Stimulated activated CD8-positive, alpha-beta memory T cell treated with anti-CD3 and anti-CD28 coated beads, Interleukin-7, amount 100 ng/mL, for 4 hours (primary cell): ENCODE results near the gene DNAJB13.
"Not testable (repeated sequence)": the region's sequence is repeated elsewhere in the genome, so short reads cannot be mapped to it uniquely, and the experiment has no call there.

Experiments used
- DNase-seq, 2 donors: peaks; one replicate each; pipeline ENCODE4 v3.0.0-alpha.2; 2020; ENCODE audit warnings: low read depth in 2 of 2

The DNAJB13 gene, protein sequence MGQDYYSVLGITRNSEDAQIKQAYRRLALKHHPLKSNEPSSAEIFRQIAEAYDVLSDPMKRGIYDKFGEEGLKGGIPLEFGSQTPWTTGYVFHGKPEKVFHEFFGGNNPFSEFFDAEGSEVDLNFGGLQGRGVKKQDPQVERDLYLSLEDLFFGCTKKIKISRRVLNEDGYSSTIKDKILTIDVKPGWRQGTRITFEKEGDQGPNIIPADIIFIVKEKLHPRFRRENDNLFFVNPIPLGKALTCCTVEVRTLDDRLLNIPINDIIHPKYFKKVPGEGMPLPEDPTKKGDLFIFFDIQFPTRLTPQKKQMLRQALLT

DNA sequence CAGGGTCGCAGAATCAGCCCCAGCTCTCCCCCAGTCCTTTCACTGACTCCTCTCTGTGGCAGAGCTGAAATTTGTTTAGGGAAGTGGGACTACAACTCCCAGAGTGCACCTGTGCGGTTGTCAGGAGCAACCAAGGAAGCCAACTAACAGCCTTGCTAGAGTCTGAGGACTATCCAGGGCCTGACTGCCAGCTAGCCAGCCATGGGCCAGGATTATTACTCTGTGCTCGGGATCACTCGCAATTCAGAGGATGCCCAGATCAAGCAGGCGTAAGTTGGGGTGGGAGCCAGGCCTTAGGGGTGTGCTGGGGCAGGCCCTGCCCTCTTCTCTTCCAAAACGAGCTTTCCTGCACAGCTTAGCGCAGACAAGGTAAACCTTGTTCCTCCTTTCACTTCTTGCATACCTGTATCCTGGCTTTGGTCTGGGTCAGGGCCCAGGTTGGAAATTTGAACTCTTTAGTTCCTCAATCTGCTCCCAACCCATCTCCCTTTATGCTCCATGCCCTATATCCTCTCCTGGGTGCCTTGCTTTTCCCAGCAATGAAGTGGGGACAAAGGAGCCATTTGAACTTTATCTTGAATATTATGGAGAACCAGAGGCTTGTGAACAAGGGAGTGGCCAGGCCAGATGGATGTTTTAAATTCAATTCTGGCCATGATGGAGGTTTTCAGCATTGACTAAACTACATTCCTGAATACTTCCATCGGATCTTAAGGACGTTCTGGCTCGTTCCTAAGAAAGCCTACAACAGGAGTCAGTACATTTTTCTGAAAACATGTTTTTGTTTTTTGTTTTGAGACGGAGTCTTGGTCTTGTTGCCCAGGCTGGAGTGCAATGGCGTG, at the start of gene DNAJB13:
DNAJB13 (plus strand) TSS at position 158 of the 842 bp plus-strand sequence; CDS start at position 202, 44 bp downstream.
- DNase-seq: no peak

DNA sequence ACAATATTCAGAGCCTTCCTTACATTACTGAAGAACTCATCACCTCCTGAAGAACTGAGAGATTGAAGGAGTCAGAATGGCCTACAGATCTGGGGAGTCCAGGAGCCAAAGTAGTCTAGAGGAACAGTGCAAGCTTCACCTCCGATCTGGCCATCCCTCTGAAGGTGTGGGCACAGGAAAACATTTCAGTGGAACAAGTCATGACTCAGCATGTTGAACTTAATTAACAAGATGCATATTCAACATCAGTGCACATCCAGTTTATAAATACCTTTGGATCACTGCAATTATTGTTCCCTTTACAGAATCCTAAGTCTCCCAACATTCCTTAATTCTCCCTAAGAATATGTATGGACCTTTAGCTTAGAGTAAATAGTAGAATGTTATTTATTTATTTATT, 48.5 kb upstream of the DNAJB13 start:
- DNase-seq: no peak

DNA sequence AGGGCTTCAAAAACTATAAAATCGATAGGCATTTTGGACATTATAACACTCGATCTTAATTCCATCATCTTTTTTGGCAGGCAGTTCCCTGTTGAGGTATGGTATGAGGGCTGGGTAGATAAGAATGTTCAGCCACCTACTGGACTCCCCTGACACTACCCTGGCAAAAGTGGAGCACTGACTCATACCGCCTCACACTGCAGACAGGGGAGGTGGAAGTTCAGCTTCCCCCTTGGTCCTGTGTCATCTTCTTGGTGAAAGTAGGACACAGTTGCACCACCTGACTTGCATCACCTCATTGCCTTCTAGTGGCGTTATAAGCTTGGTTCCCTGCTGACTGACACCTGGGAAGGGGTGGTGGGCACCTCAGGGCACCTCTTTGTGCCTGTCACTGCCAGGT, 43.6 kb upstream of the DNAJB13 start:
- DNase-seq: no peak

DNA sequence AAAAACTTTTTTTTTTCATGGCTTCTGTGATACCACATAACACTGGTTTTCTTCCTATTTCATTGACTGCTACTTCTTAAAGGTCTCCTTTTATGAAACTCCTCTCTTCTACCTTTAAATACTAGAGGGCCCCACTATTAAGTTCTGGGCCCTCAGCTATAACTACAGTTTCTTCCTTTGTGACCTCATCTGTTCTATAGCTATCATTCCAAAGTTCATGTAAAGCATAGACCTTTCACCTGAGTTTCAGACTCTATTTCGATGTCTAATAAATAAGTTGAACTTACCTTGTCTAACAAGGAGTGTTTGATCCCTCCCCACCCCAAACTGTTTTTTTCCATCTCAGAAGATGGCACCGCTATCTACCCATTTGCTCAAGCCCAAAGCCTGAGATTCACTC, 38.8 kb upstream of the DNAJB13 start:
- DNase-seq: no peak

DNA sequence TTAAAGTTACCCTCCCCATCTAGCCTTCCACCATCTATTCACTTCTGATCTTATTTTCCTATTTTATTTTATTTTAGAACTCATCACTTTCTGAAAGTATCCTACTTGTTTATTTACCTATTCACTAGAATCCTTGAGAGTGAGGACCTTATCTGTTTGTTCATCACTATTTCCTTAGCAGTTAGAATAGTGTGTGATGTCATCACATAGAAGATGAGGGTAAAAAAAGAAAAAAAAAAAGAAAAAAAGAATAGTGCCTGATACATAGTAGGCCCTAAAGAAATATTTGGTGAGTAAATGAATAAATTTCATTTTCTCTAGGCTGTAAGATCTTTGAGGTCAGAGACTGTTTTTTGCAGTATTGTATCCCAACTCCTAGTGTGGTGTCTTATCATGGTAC, 37.4 kb upstream of the DNAJB13 start:
- no peak for DNase-seq

DNA sequence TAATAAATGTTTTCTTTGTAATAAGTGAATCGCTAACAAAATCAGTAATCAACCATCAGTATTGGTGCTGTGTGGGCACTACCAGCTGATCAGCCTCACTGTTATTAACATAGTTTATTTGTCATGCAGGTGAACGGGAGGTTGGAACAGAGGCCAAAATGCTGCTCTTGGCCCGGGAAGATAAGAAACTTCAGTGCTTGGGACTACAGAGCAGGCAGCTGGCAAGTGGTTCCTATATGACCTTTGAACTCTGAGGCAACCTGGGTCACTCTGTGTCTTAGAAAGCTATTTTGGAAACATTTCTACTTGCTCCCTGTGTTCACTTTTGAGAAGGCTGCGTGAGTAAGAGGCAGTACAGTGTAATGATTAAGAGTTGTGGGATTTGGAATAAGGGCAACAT, 36.5 kb upstream of the DNAJB13 start:
- no peak for DNase-seq

DNA sequence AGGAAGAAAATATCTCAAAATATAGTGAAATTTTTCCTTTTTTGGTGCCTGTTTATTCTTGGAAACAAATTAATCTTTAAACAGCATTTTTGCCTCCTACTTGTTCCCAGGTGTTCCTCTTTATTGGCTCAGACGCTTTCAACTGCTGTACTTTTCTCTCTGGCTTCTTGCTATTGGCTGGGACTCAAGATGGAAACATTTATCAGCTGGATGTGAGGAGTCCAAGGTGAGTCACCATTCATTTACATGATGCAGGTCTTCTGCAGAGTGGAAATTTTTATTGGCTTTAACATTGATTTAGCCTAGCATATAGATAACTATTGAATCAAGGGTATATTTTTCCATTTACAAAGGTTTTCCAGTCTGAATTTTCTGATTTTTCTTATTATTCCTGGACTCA, 34.4 kb upstream of the DNAJB13 start:
- DNase-seq: no peak

DNA sequence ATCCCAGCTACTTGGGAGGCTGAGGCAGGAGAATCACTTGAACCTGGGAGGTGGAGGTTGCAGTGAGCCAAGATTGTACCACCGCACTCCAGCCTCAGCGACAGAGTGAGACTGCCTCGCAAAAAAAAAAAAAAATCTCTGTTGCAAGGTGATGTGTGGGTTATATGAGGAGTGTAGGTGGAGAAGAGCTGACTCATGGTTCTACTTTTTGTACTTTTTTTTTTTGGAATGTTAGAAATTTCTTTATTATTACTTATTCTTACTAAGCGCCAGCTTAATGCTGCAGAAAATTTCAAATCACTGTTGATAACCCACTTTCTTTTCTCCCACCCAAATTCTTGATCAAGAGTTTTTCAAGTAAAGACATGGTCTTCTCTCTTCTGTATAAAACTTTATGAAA, 29.6 kb upstream of the DNAJB13 start:
- no peak for DNase-seq

DNA sequence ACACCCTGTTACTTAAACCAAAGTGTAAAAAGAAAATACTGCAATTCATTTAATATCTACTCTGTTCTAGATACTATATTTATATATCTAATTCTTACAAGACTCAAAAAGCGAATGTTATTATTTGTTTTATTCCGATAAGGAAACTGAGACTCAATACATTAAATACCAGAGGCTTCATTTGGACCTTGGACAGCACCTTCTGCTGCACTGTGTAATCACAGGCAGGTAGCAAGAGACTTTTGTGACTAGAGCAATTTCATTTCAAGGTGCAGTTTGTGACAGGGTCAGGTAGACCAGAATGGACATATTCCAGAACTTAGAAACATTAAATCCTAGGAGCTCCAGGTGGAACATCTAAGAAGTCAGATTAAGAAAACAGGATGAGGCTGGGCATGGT, 21.4 kb upstream of the DNAJB13 start:
- DNase-seq: no peak

DNA sequence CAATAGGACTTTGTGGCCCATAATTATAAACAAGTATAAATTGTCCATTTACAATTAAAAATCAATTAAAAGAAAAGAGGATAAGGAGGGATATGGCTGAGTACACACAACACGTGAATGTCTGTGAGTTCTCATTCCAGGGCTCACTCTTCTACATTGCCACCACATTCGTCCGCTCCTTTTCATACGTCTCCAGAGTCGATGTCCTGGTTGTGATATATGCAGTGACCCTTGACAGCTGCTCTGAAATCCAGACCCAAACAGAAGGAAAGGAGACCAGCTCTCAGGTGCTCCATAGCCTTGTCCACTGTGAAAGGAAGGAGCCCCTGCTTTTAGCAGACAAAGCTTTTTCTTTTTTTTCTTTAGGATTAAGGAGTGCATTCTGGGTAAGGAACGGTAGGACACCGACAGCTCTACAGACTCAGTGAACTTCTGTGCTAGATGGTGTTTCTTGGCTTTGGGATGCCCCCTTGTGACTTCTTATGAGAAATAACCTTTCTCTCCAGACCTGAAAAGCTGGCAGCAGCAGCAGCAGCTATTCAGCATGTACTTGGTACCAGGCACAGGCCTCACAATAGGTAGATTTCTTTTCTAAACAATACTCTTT, 19.7 kb upstream of the DNAJB13 start:
- DNase-seq: no peak

DNA sequence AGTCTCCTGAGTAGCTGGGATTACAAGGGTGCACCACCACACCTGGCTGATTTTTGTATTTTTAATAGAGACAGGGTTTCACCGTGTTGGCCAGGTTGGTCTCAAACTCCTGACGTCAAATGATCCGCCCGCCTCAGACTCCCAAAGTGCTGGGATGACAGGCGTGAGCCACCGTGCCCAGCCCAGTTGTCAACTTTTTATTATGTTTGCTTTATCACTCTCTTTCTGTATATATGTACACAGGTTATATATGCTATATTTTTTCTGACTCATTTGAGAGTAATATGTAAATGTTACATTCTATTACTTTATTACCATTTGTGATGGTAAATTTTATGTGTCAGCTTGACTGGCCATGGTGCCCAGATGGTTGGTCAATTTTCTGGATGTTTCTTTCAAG, 18.9 kb upstream of the DNAJB13 start:
- no peak for DNase-seq

DNA sequence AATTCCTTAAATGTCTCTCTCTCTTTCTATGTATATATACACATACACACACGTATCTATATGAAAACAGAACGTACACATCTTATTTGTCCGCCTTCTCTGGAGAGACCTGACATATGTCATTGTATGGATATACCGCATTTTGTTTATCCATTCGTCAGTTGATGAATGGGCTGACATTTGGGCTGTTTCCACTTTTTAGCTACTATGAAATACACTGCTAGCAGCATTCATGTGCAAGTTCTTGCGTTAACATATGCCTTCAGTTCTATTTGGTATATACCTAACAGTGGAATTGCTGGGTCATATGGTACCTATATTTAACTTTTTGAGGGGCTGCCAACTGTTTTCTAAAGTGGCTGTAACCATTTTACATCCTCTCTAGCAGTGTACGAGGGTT, 18.0 kb upstream of the DNAJB13 start:
- no peak for DNase-seq

DNA sequence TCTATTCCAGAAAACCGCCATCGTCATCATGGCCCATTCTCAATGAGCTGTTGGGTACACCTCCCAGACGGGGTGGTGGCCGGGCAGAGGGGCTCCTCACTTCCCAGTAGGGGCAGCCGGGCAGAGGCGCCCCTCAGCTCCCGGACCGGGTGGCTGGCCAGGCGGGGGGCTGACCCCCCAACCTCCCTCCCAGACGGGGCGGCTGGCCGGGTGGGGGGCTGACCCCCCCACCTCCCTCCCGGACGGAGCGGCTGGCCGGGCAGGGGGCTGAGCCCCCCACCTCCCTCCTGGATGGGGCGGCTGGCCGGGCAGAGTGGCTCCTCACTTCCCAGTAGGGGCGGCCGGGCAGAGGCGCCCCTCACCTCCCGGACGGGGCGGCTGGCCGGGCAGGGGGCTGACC, 14.8 kb upstream of the DNAJB13 start:
- not testable (repeated sequence) for DNase-seq

DNA sequence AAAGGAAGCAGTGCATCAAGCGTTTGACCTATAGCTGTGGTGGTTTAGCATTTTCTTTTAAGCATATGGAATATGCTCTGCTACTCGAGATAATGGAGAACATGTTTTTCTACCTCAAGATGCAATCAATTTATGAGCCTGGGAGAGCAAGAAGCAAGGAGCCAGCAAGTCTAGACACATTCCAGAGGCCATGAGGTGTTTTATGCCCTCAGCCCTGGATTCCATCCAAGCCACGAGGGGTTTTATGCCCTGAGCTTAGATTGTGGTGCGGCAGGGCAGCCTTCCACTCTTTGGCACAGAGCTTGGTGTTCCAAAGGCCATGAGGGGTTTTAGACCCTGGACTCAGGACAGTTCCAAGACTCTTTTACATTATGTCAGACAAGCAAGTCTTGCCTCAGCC, 11.7 kb upstream of the DNAJB13 start:
- no peak for DNase-seq

DNA sequence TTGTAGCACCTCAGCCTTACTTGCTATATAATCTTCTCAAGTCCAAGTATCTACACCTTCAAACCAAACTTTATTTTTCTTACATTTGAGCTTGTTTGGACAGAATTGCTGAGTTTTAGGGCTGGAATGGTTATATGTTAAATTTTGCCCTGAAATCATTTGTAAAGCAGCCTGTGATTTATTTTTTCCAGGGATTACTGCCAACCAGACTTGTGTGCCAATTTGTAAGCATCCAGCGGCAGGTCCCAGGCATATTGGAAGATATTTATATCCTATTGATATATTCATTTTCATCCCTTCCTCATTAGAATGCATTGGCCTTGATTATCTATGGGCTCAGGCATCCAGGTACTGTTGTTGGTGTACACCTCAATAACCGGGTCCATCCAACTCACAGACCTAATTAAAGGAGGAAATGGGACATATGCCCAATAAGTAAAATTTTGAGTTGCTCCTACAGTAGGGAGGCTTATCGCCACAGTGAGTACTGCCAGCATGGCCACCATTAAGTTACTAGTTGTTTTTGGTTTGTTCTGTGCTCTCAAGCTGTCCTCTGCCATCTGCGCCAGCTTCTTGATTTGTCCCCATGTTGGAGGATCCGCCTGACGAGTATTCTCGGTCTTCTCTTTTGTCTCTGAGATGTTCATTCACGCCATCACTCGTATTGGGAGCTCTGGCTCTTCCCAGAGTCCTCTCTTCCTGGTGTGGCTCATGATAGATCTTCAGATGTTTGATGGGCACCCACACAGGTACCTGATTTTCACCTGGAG, 9.8 kb upstream of the DNAJB13 start:
- no peak for DNase-seq

DNA sequence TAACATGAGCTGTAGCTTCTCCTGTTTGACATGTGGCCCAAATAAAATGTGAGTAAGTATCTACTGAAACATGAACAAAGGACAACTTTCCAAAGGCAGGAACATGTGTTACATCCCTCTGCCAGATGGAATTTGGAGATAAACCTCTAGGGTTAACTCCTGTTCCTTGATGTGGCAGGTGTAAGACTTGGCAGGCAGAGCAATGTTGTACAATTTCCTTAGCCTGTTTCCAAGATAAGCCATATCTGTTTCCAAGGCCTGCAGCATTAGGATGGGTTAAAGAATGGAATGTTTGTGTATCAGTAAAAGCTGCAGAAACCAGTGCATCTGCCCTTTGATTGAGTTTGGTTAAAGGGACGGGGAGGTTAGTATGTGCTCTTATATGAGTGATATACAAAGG, 8.8 kb upstream of the DNAJB13 start:
- no peak for DNase-seq

DNA sequence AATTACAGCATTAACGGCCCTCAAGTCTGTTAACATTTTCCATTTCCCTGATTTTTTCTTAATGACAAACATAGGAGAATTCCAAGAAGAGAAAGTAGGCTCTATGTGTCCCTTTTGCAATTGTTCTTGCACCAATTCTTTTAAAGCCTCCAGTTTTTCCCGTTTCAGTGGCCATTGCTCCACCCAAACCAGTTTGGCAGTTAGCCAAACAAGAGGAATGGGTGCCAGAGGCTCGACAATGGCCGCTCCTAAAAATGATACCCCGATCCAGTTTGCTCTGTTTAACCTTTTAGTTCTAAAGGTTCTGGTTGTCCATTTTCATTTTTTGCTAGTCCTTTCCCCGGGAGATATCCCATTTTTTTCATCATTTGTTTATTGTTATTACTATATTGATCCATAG, 6.7 kb upstream of the DNAJB13 start:
- DNase-seq: no peak

DNA sequence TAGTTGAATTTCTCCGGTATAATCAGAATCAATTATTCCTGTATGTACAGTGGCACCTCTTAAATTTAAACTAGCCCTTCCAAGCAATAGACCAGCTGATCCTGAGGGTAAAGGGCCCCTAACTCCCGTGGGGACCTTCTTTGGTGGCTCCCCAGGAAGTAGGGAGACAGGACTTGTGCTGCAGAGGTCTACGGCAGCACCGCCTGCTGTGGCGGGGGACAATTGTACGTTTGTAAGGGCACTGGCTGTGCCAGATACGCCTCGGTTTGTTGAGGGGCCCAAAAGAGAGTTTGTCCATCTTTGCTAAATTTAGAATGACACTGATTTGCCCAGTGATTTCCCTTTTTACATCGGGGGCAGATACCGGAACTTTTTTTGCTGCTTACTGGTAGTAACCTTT, 5.9 kb upstream of the DNAJB13 start:
- DNase-seq: no peak

DNA sequence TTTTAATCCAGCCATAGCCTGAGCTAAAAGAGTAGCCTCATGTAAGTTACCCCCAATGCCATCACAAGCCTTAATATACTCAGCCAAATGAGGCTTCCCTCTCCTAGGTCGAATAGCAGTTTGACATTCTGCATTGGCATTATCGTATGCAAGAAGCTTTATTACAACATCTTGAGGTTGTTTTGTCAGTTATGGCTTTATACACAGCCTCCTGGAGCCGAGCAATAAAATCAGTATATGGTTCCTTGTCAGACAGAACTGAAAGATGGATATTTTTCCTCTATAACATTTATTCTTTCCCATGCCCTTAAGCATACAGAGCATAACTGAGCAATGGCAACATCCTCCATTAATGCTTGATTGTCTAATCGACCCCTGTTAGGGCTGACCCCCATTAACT, 5.4 kb upstream of the DNAJB13 start:
- DNase-seq: no peak

DNA sequence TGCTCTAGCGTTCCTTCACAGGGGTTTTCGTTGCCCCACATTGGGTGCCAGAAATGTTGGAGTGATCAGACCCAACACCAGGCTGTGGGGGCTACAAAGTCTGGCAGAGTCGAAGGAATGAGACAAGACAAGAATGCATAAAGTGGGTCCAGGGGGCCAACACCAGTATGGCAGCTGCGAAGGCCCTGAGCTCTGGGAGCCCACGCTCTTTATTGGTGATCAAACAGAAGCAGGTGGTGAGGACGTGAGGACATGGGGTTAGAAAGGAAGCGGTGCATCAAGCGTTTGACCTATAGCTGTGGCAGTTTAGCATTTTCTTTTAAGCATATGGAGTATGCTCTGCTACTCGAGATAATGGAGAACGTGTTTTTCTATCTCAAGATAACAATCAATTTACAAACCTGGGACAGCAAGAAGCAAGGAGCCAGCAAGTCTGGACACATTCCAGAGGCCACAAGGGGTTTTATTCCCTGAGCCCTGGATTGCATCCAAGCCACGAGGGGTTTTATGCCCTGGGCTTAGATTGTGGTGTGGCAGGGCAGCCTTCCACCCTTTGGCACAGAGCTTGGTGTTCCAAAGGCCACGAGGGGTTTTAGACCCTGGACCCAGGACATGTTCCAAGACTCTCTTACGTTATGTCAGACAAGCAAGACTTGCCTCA, 3.9 kb upstream of the DNAJB13 start:
- no peak for DNase-seq

DNA sequence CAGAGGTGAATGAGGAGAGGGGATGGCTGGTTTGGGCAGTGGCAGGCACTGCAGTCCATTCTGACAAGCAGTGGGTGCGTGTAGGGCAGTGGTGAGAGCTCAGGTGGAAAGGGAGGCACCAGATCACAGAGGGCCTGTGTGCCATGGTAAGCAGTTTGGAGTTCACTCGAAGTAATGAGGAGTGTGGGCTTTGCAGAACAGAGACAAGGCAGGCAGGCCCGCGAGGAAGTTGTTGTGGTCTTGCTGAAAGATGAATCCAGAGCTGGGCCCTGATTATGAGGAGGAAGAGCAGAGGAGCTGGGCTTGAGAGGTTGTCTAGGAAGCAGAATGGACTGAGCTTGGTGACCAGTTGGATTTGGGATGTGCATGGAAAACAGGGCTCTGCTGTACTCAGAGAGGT, 1.6 kb upstream of the DNAJB13 start:
- DNase-seq: no peak

DNA sequence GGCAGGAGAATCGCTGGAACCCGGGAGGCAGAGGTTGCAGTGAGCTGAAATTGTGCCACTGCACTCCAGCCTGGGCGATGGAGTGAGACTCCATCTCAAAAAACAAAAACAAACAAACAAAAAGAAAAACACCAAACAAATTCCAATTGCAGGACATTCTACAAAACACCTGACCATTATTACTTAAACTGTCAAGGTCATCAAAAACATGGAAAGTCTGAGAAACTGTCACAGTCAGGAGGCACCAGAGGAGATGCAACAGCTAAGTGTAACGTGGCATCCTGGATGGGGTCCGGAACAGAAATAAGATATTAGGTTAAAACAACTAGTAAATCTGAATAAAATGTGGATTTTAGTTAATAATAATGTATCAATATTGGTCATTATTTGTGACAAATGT, 914 bp upstream of the DNAJB13 start:
- DNase-seq: no peak
